Subcutaneous adipose tissue (tissue), 4 donors: ENCODE measurements around the gene ALMS1. TPM values are rescaled to one million over a fixed set of nuclear protein-coding genes. Genes with fewer than 3 reads are reported as not detected.

Experiments
- CTCF ChIP-seq: fragments of 450-650 bp; IDR thresholded peaks from one replicate; pipeline ENCODE4 v1.5.1; 2016; ENCODE audit warnings: low read depth, mild to moderate bottlenecking, control low read depth, antibody characterized with exemption, moderate library complexity
- total RNA-seq, 4 donors: library from RNA; depleted of rRNA; stranded (reverse); fragments of >200 nt; gene quantifications; one replicate each; pipeline ENCODE4 v1.1.0, GENCODE V29; 2016

The ALMS1 gene
- total RNA-seq, 4 donors from 2014 or later: 24.0 to 48.2 (median 35.1) TPM

- no peak for TF ChIP-seq CTCF
Measured at GRCh38 chr2:73614105-73614504, 228.5 kb downstream of the ALMS1 start.

- no peak for TF ChIP-seq CTCF
Measured at GRCh38 chr2:73614997-73615396, 229.4 kb downstream of the ALMS1 start.

GRCh38 chr2:73638429-73638828, 252.8 kb downstream of the ALMS1 start:
- no peak for TF ChIP-seq CTCF

- TF ChIP-seq CTCF: no peak
Measured at GRCh38 chr2:73640511-73640911, 254.9 kb downstream of the ALMS1 start.

GRCh38 chr2:73640946-73641766, 255.5 kb downstream of the ALMS1 start:
- TF ChIP-seq CTCF: no peak

- no peak for TF ChIP-seq CTCF
Measured at GRCh38 chr2:73641767-73642062, 256.1 kb downstream of the ALMS1 start.

GRCh38 chr2:73642338-73643018, 256.8 kb downstream of the ALMS1 start, which contains the start of gene NAT8:
TSS of gene NAT8 (minus strand) at chr2:73642422. CDS start at chr2:73641628, 794 bp downstream.
- TF ChIP-seq CTCF: no peak
